ENCODE data around the gene GSTO1. TPM values are rescaled to one million over a fixed set of nuclear protein-coding genes. Genes with fewer than 3 reads are reported as not detected.

The GSTO1 gene
- total and polyA plus RNA-seq, 3 donors from 2014 or later = 10.0 to 35.2 (median 16.4) TPM

GRCh38 chr10:104253106-104253505, 1.6 kb upstream of the GSTO1 start:
- no peaks in the 10 kb centered on the region for H3K9me3 ChIP-seq
- H3K27me3 ChIP-seq = no peaks in the 10 kb centered on the region
- peaks cover 11% of the 10 kb centered on the region for H3K4me1 ChIP-seq
- intact Hi-C loops (cut with DNase I; ENCODE audit: low total_unique reads) = no loop called here
- no peak for DNase-seq
- whole genome bisulfite sequencing, 2 donors = 92 to 96% methylated on average over 2 of the region's 2 CpGs
- no peak overlapping the region for H3K27ac ChIP-seq
- TF ChIP-seq, protein P1, sequence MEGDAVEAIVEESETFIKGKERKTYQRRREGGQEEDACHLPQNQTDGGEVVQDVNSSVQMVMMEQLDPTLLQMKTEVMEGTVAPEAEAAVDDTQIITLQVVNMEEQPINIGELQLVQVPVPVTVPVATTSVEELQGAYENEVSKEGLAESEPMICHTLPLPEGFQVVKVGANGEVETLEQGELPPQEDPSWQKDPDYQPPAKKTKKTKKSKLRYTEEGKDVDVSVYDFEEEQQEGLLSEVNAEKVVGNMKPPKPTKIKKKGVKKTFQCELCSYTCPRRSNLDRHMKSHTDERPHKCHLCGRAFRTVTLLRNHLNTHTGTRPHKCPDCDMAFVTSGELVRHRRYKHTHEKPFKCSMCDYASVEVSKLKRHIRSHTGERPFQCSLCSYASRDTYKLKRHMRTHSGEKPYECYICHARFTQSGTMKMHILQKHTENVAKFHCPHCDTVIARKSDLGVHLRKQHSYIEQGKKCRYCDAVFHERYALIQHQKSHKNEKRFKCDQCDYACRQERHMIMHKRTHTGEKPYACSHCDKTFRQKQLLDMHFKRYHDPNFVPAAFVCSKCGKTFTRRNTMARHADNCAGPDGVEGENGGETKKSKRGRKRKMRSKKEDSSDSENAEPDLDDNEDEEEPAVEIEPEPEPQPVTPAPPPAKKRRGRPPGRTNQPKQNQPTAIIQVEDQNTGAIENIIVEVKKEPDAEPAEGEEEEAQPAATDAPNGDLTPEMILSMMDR (IDR thresholded peaks at IDR 0.05) = no peak
- TF ChIP-seq POLR2A (IDR thresholded peaks at IDR 0.05) = no peak
- no peaks in the 10 kb centered on the region for H3K36me3 ChIP-seq (ENCODE audit: low read depth, missing control alignments)
- no peak overlapping the region for H3K4me3 ChIP-seq

DNA sequence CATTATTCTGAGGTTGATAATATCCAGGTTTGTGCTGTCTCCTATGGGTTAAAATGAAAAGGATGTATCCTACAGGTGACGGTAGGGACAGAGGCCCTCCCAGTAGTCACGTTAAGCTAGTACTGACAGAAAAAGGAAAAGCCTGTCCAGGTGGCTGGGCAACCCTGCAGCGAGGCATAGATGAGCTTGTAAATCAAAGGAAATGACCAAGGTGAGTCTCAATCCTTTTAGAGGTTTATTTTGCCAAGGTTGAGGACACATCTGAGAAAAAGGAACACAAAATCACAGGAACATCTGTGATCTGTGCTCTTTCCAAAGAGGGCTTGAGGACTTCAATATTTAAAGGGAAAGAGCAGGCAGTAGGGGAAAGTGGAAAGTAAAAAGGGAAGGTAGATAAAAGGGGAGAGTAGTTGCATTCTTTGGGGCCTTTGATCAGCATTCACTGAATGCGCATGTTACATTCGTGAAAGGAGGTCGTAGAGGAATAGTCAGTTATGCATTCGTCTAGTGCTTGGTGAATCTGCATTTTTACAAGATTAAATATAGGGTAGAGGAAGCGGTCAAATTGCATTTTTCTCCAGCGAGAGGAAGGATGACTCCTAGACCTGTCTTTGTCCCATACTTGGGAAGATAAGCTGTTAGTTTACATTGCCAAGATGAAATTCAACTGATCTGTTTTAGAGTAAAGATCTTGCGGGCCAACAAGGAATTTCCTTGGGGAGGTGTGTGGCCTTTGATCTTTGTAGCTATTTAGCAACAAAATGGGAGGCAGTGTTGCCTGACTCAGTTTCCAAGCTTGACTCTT, 884 bp upstream of the GSTO1 start:
- Histone ChIP-seq H3K4me3 (peak overlapping the region; percentile 85 to 96), H3K9me3 (no peaks in the 10 kb centered on the region), H3K4me1 (peaks cover 10% of the 10 kb centered on the region), H3K27me3 (no peaks in the 10 kb centered on the region), H3K36me3 (ENCODE audit: low read depth, missing control alignments) (no peaks in the 10 kb centered on the region), H3K27ac (peak overlapping the region; percentile 89 to 93)
- WGBS, 2 donors = 56 to 58% methylated on average over 10 of the region's 10 CpGs
- intact Hi-C loops (cut with DNase I; ENCODE audit: low total_unique reads) = no loop called here
- no peak for TF ChIP-seq POLR2A (IDR thresholded peaks at IDR 0.05)
- TF ChIP-seq, protein P1 (IDR thresholded peaks at IDR 0.05) = no peak
- DNase-seq = no peak

- no peak for TF ChIP-seq POLR2A (IDR thresholded peaks at IDR 0.05)
- TF ChIP-seq, protein P1 (IDR thresholded peaks at IDR 0.05) = no peak
- Histone ChIP-seq H3K27ac (peak overlapping the region; percentile 89 to 93), H3K4me3 (peak overlapping the region; percentile 85 to 96), H3K4me1 (peaks cover 10% of the 10 kb centered on the region), H3K9me3 (no peaks in the 10 kb centered on the region), H3K27me3 (no peaks in the 10 kb centered on the region), H3K36me3 (ENCODE audit: low read depth, missing control alignments) (no peaks in the 10 kb centered on the region)
- no peak for DNase-seq
- intact Hi-C loops (cut with DNase I; ENCODE audit: low total_unique reads) = no loop called here
- WGBS, 2 donors = 0 to 1% methylated on average over 8 to 12 of the region's 12 CpGs
These were observed 754 bp downstream of the GSTO1 start for GRCh38 chr10:104255311-104255981.

DNA sequence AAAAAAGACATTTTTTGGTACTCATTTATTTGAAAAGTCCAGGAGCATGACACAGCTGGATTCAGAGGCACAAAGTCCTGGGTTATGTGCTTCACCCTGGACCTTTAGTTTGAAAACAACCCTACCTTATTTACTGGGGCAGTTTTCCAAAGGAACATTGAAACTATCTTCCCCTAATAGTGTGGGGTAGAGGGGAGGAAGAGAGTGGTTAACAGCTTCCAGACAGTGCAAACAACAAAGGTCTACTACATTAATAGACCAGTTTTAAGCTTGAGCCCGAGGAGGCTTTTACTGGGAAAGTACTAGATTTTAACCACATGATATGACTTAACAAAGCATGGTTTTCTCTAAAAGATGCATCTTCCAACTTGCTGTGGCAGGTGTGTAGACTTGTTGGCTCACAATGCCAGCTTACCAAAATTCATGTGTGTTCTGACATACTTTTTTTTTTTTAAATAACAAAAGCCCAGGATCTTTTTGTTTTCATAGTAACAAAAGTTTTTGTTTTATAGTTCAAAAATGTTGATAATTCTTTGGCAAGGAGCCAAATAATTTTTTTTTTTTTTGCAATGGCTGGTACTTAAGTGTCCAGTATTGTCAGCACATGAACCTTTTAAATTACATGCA, 1.8 kb downstream of the GSTO1 start:
- 16 to 21% methylated on average over 1 of the region's 1 CpG for WGBS, 2 donors

More for the DNA sequence above, 1.8 kb downstream of the GSTO1 start:
- Histone ChIP-seq H3K4me3 (no peak overlapping the region), H3K27me3 (no peaks in the 10 kb centered on the region), H3K36me3 (ENCODE audit: low read depth, missing control alignments) (no peaks in the 10 kb centered on the region), H3K27ac (peak overlapping the region in 1 of 2 donors; percentile 93), H3K4me1 (peaks cover 10% of the 10 kb centered on the region), H3K9me3 (no peaks in the 10 kb centered on the region)
- intact Hi-C loops (cut with DNase I; ENCODE audit: low total_unique reads) = no loop called here
- no peak for DNase-seq
- no peak for TF ChIP-seq POLR2A (IDR thresholded peaks at IDR 0.05)
- TF ChIP-seq, protein P1 (IDR thresholded peaks at IDR 0.05) = no peak

Measured in testis (tissue), 3 donors.